SK-N-SH (cell line): ENCODE data around the gene ALDH3A2. TPM values are rescaled to one million over a fixed set of nuclear protein-coding genes. Genes with fewer than 3 reads are reported as not detected.

Experiments used
- CTCF ChIA-PET: fragments of 300-600, 350-600 bp; formaldehyde crosslinking; extraction: SDS; loops from one replicate; lab custom pipeline; 2021; lab: Yijun Ruan, JAX
- POLR2A ChIA-PET: fragments of 350-600 bp; sonication (Branson Sonifier 250); formaldehyde crosslinking; extraction: SDS; loops from one replicate; lab custom pipeline; 2020; ENCODE audit warnings: antibody characterized with exemption, inconsistent platforms; lab: Yijun Ruan, JAX
- DNase-seq: peaks from one replicate; pipeline ENCODE4 v3.0.0; 2012
- H2AFZ ChIP-seq: fragments of 200-600 bp; sonication (generic); 2 replicates; pipeline ENCODE4 v1.8.1; 2016; ENCODE audit warnings: antibody characterized with exemption, mild to moderate bottlenecking, low read depth
- H3F3A ChIP-seq: fragments of 200-600 bp; sonication (generic); replicated peaks from 2 replicates; pipeline ENCODE3; 2016; ENCODE audit warnings: antibody characterized with exemption, mild to moderate bottlenecking; ENCODE audit not compliant: insufficient read depth
- H3K27ac ChIP-seq, 2 experiments: fragments of 200-500 bp in 1 of 2; fragments of 200-600 bp in 1 of 2; sonication (Bioruptor generic) in 1 of 2; sonication (generic), shearing (Covaris generic) in 1 of 2; 2 replicates each; pipeline versions ENCODE4 v1.5.1 to v1.6.1; 2014 to 2016; ENCODE audit warnings: low read depth in 2 of 2, inconsistent platforms in 1 of 2, low read length in 1 of 2, mild to moderate bottlenecking in 1 of 2, mixed read lengths in 1 of 2
- H3K27me3 ChIP-seq: fragments of 200-600 bp; sonication (generic), shearing (Covaris generic); 2 replicates; pipeline ENCODE4 v1.6.1; 2016; ENCODE audit warnings: mixed run types; ENCODE audit not compliant: insufficient read depth
- H3K36me3 ChIP-seq, 2 experiments: fragments of 200-500 bp in 1 of 2; fragments of 200-600 bp in 1 of 2; sonication (Bioruptor generic) in 1 of 2; sonication (generic) in 1 of 2; replicated peaks in 1 of 2; 2 replicates each; pipeline versions ENCODE3 to v1.5.1; 2014 to 2016; ENCODE audit warnings: low read length in 1 of 2, mild to moderate bottlenecking in 1 of 2; ENCODE audit not compliant: insufficient read depth in 2 of 2, control insufficient read depth in 1 of 2
- H3K4me1 ChIP-seq, 2 experiments: fragments of 200-500 bp in 1 of 2; fragments of 200-600 bp in 1 of 2; sonication (Bioruptor generic) in 1 of 2; sonication (generic), shearing (Covaris generic) in 1 of 2; 2 replicates each; pipeline versions ENCODE4 v1.5.1 to v1.6.1; 2014 to 2016; ENCODE audit warnings: low read depth in 1 of 2, low read length in 1 of 2, mixed run types in 1 of 2; ENCODE audit not compliant: insufficient read depth in 2 of 2, control insufficient read depth in 1 of 2
- H3K4me2 ChIP-seq: fragments of 200-600 bp; sonication (generic), shearing (Covaris generic); 2 replicates; pipeline ENCODE4 v1.6.1; 2017; ENCODE audit warnings: mixed run types
- H3K4me3 ChIP-seq, 2 experiments: fragments of 200-500 bp in 1 of 2; fragments of 200-600 bp in 1 of 2; sonication (Bioruptor generic) in 1 of 2; sonication (generic), shearing (Covaris generic) in 1 of 2; 2 replicates each; pipeline versions ENCODE4 v1.5.1 to v1.8.1; 2014 to 2016; ENCODE audit warnings: low read depth in 2 of 2, inconsistent platforms in 1 of 2, low read length in 1 of 2, mild to moderate bottlenecking in 1 of 2, mixed read lengths in 1 of 2, moderate library complexity in 1 of 2
- H3K79me2 ChIP-seq: fragments of 200-600 bp; sonication (generic); 2 replicates; pipeline ENCODE4 v1.8.1; 2017; ENCODE audit warnings: mild to moderate bottlenecking; ENCODE audit not compliant: insufficient read depth
- H3K9ac ChIP-seq: fragments of 200-600 bp; sonication (generic); 2 replicates; pipeline ENCODE4 v1.6.1; 2017; ENCODE audit warnings: mixed run types
- H3K9me2 ChIP-seq: fragments of 200-600 bp; sonication (generic); 2 replicates; pipeline ENCODE4 v1.6.1; 2017; ENCODE audit warnings: mixed run types
- H3K9me3 ChIP-seq: fragments of 200-600 bp; sonication (generic); 2 replicates; pipeline ENCODE4 v1.6.1; 2017; ENCODE audit warnings: mixed run types, mild to moderate bottlenecking, moderate library complexity
- H4K20me1 ChIP-seq: fragments of 200-600 bp; sonication (generic); 2 replicates; pipeline ENCODE4 v1.6.1; 2017; ENCODE audit warnings: mild to moderate bottlenecking, mixed run types; ENCODE audit not compliant: insufficient read depth
- CHD2 ChIP-seq: fragments of 150-350 bp; IDR thresholded peaks from 2 replicates; pipeline ENCODE4 v1.6.1; 2018; ENCODE audit warnings: low read length; ENCODE audit not compliant: partially characterized antibody
- CTCF ChIP-seq: fragments of 200-600 bp; sonication (generic); IDR thresholded peaks from 2 replicates; pipeline ENCODE4 v1.6.1; 2017; ENCODE audit warnings: antibody characterized with exemption, mild to moderate bottlenecking, moderate library complexity
- ELF1 ChIP-seq: IDR thresholded peaks from 2 replicates; pipeline ENCODE4 v1.4.0; 2012
- EZH2phosphoT487 ChIP-seq: fragments of 200-600 bp; sonication (generic); IDR thresholded peaks from 2 replicates; pipeline ENCODE4 v1.6.1; 2017; ENCODE audit warnings: low read depth, mixed run types, mild to moderate bottlenecking, antibody characterized with exemption, moderate library complexity, borderline replicate concordance
- FOSL2 ChIP-seq: IDR thresholded peaks from 2 replicates; pipeline ENCODE4 v1.4.0; 2012; ENCODE audit warnings: low read depth, mild to moderate bottlenecking, moderate library complexity, borderline replicate concordance
- FOXJ3 ChIP-seq: sonication (generic); formaldehyde crosslinking; IDR thresholded peaks from 2 replicates; pipeline ENCODE4 v1.5.1; 2020; ENCODE audit warnings: mild to moderate bottlenecking, missing genetic modification reagents
- GABPA ChIP-seq: IDR thresholded peaks from 2 replicates; pipeline ENCODE4 v1.4.0; 2012; ENCODE audit warnings: low read depth, mild to moderate bottlenecking
- GATA2 ChIP-seq: sonication (generic); formaldehyde crosslinking; IDR thresholded peaks from 2 replicates; pipeline ENCODE4 v1.5.0; 2020; ENCODE audit warnings: mild to moderate bottlenecking, missing genetic modification reagents
- JUND ChIP-seq: IDR thresholded peaks from 2 replicates; pipeline ENCODE4 v1.4.0; 2012
- MEF2A ChIP-seq: IDR thresholded peaks from 2 replicates; pipeline ENCODE4 v1.4.0; 2012; ENCODE audit warnings: low read depth, borderline replicate concordance
- NRF1 ChIP-seq: IDR thresholded peaks from 2 replicates; pipeline ENCODE4 v1.6.1; 2012; ENCODE audit warnings: low read depth, mild to moderate bottlenecking, low read length
- POLR2AphosphoS5 ChIP-seq: IDR thresholded peaks from 2 replicates; pipeline ENCODE4 v1.6.1; 2012; ENCODE audit warnings: low read depth, low read length
- RCOR1 ChIP-seq: fragments of 150-350 bp; IDR thresholded peaks from 2 replicates; pipeline ENCODE4 v1.6.1; 2017; ENCODE audit warnings: antibody characterized with exemption, low read length
- REST ChIP-seq: IDR thresholded peaks from 2 replicates; pipeline ENCODE4 v1.6.1; 2012; ENCODE audit warnings: mild to moderate bottlenecking, low read depth, low read length, moderate library complexity
- RXRA ChIP-seq: IDR thresholded peaks from 2 replicates; pipeline ENCODE4 v1.4.0; 2012; ENCODE audit warnings: low read depth, mild to moderate bottlenecking, borderline replicate concordance
- SIN3A ChIP-seq: IDR thresholded peaks from 2 replicates; pipeline ENCODE4 v1.6.1; 2012; ENCODE audit warnings: low read depth, mild to moderate bottlenecking, low read length, moderate library complexity, borderline replicate concordance
- SMC3 ChIP-seq: IDR thresholded peaks from 2 replicates; pipeline ENCODE4 v1.6.1; 2012; ENCODE audit warnings: low read depth, low read length, improper control_type of control experiment
- TAF1 ChIP-seq: IDR thresholded peaks from 2 replicates; pipeline ENCODE4 v1.6.1; 2012; ENCODE audit warnings: low read depth, mild to moderate bottlenecking, low read length, moderate library complexity, borderline replicate concordance
- TEAD4 ChIP-seq: IDR thresholded peaks from 2 replicates; pipeline ENCODE4 v1.4.0; 2012; ENCODE audit warnings: mild to moderate bottlenecking, borderline replicate concordance; ENCODE audit not compliant: insufficient read depth
- USF1 ChIP-seq: IDR thresholded peaks from 2 replicates; pipeline ENCODE4 v1.4.0; 2012; ENCODE audit warnings: low read depth, borderline replicate concordance
- WGBS: methylation state at CpG from one replicate; pipeline ENCODE4 v1.1.6; 2017; ENCODE audit warnings: low lambda C conversion rate; 5-methylcytosine and 5-hydroxymethylcytosine counted together
- polyA plus RNA-seq, 3 experiments: library from polyadenylated mRNA; depleted of rRNA; stranded (reverse); fragments of >200 nt; gene quantifications; 2 replicates each; pipeline ENCODE4 v1.2.3, GENCODE V29; 2012
- TF ChIP-seq, protein P1 (sequence below): fragments of 150-350 bp; IDR thresholded peaks from 2 replicates; pipeline ENCODE4 v1.6.1; 2017; ENCODE audit warnings: antibody characterized with exemption, low read length, low read depth, borderline replicate concordance
- TF ChIP-seq, protein P2 (sequence below): IDR thresholded peaks from 2 replicates; pipeline ENCODE4 v1.4.0; 2012; ENCODE audit warnings: low read depth, borderline replicate concordance

The ALDH3A2 gene
- 16.6 and 23.3 TPM in 2 replicates for polyA plus RNA-seq (2012; rRNA removed)
- 19.0 and 20.2 TPM in 2 replicates for polyA plus RNA-seq (2012; cell fraction: cytosol; rRNA removed)
- 44.9 and 65.6 TPM in 2 replicates for polyA plus RNA-seq (2012; cell fraction: nucleus; rRNA removed)

- WGBS, result 2% methylated on average over 28 of the region's 71 CpGs
- DNase-seq, result peak; percentile 99
- H3F3A ChIP-seq, result peaks cover 6% of the 10 kb centered on the region
- 0 out of 2 replicates have a peak, but pooled peaks have one; percentile 18 for TF ChIP-seq CTCF
- TF ChIP-seq SMC3, result no peak
- TF ChIP-seq ELF1, result no peak
- TF ChIP-seq FOXJ3, result 0 out of 2 replicates have a peak, but pooled peaks have one; percentile 45
- no peak; the same call in 1 of the 2 replicates for TF ChIP-seq GABPA
- TF ChIP-seq POLR2AphosphoS5, result peak; percentile 87
- TF ChIP-seq RXRA, result no peak
- no peak for TF ChIP-seq FOSL2
- no peak for TF ChIP-seq EZH2phosphoT487
- no peak for TF ChIP-seq TEAD4
- TF ChIP-seq RCOR1, result peak; percentile 53; the same call in 1 of the 2 replicates
- 0 out of 2 replicates have a peak, but pooled peaks have one; percentile 55 for TF ChIP-seq SIN3A
- TF ChIP-seq USF1, result peak; percentile 99
- TF ChIP-seq TAF1, result peak; percentile 31; the same call in 1 of the 2 replicates
- TF ChIP-seq NRF1, result peak; percentile 44
- TF ChIP-seq JUND, result no peak
- TF ChIP-seq MEF2A, result no peak
- TF ChIP-seq, protein P1, sequence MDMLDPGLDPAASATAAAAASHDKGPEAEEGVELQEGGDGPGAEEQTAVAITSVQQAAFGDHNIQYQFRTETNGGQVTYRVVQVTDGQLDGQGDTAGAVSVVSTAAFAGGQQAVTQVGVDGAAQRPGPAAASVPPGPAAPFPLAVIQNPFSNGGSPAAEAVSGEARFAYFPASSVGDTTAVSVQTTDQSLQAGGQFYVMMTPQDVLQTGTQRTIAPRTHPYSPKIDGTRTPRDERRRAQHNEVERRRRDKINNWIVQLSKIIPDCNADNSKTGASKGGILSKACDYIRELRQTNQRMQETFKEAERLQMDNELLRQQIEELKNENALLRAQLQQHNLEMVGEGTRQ, result peak; percentile 90
- TF ChIP-seq REST, result no peak
- TF ChIP-seq, protein P2, sequence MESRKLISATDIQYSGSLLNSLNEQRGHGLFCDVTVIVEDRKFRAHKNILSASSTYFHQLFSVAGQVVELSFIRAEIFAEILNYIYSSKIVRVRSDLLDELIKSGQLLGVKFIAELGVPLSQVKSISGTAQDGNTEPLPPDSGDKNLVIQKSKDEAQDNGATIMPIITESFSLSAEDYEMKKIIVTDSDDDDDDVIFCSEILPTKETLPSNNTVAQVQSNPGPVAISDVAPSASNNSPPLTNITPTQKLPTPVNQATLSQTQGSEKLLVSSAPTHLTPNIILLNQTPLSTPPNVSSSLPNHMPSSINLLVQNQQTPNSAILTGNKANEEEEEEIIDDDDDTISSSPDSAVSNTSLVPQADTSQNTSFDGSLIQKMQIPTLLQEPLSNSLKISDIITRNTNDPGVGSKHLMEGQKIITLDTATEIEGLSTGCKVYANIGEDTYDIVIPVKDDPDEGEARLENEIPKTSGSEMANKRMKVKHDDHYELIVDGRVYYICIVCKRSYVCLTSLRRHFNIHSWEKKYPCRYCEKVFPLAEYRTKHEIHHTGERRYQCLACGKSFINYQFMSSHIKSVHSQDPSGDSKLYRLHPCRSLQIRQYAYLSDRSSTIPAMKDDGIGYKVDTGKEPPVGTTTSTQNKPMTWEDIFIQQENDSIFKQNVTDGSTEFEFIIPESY, result no peak
- TF ChIP-seq GATA2, result 0 out of 2 replicates have a peak, but pooled peaks have one; percentile 17
- peak; percentile 32 for TF ChIP-seq CHD2
These were observed at the start of gene ALDH3A2 for GRCh38 chr17:19648475-19649273. ALDH3A2 (plus strand) TSS chr17:19648751; CDS start chr17:19648972, 221 bp downstream.

More at GRCh38 chr17:19648475-19649273, at the start of gene ALDH3A2:
- Histone ChIP-seq H3K4me2 (peak within 1 kb of the TSS; percentile 96), H3K9me3 (no peaks in the 10 kb centered on the region), H3K9ac (peak within 1 kb of the TSS; percentile 65), H3K4me1 (peaks cover 14 to 31% of the 10 kb centered on the region in 2 experiments), H4K20me1 (no peaks in the 10 kb centered on the region), H3K79me2 (peaks cover 33% of the 10 kb centered on the region), H3K36me3 (no peaks in the 10 kb centered on the region), H3K4me3 (peak within 1 kb of the TSS; percentile 76 to 87), H2AFZ (peak within 1 kb of the TSS; percentile 85), H3K27ac (peak within 1 kb of the TSS; percentile 52 to 89), H3K27me3 (no peaks in the 10 kb centered on the region), H3K9me2 (no peaks in the 10 kb centered on the region)
- ChIA-PET POLR2A (interaction anchor here (1.0 to 1.4 kb wide), 8 partner anchors 23 to 399 kb away, joined by 3 to 12 read pairs (median 4); no protein-coding TSS in a partner anchor), CTCF (interaction anchor here (0.7 to 3.6 kb wide), 18 partner anchors 8 to 286 kb away, joined by 3 to 32 read pairs (median 5); partner anchors contain the start of genes B9D1 and SLC47A1)
